Fibroblast of lung (primary cell): ENCODE results near the gene ACVR2A. TPM values are rescaled to one million over a fixed set of nuclear protein-coding genes. Genes with fewer than 3 reads are reported as not detected.

Source experiments
- DNase-seq, 2 donors: peaks; one replicate each; pipeline versions ENCODE4 v3.0.0 to v3.0.0-alpha.2; 2010; ENCODE audit warnings: low read depth in 2 of 2
- H2AFZ ChIP-seq: 2 replicates; pipeline ENCODE4 v1.5.1; 2012; ENCODE audit warnings: low read length, control low read depth, inconsistent platforms
- H3K27ac ChIP-seq: 2 replicates; pipeline ENCODE4 v1.5.1; 2011; ENCODE audit warnings: low read length, control low read depth; ENCODE audit not compliant: insufficient read depth
- H3K27me3 ChIP-seq: 2 replicates; pipeline ENCODE4 v1.5.1; 2011; ENCODE audit warnings: mild to moderate bottlenecking, low read length; ENCODE audit not compliant: control insufficient read depth, insufficient read depth
- H3K36me3 ChIP-seq: 2 replicates; pipeline ENCODE4 v1.5.1; 2011; ENCODE audit warnings: low read length; ENCODE audit not compliant: control insufficient read depth, insufficient read depth
- H3K4me1 ChIP-seq: 2 replicates; pipeline ENCODE4 v1.5.1; 2011; ENCODE audit warnings: low read length; ENCODE audit not compliant: control insufficient read depth, insufficient read depth; ENCODE audit errors: extremely low read depth
- H3K4me2 ChIP-seq: 2 replicates; pipeline ENCODE4 v1.5.1; 2011; ENCODE audit warnings: low read length, control low read depth; ENCODE audit not compliant: insufficient read depth; ENCODE audit errors: extremely low read depth
- H3K4me3 ChIP-seq, 4 experiments: fragments of 200-600 bp in 1 of 4; sonication (generic) in 1 of 4; replicated peaks in 1 of 4; 2 replicates each; pipeline ENCODE4 v1.5.1; 2011 to 2016; ENCODE audit warnings: low read length in 4 of 4, low read depth in 3 of 4, mild to moderate bottlenecking in 3 of 4, control low read depth in 2 of 4, inconsistent platforms in 1 of 4, mixed read lengths in 1 of 4; ENCODE audit not compliant: insufficient read depth in 1 of 4; ENCODE audit errors: control extremely low read depth in 1 of 4
- H3K79me2 ChIP-seq: 2 replicates; pipeline ENCODE4 v1.5.1; 2012; ENCODE audit warnings: mild to moderate bottlenecking, low read length, inconsistent platforms; ENCODE audit not compliant: control insufficient read depth, insufficient read depth
- H3K9ac ChIP-seq: 2 replicates; pipeline ENCODE4 v1.5.1; 2011; ENCODE audit warnings: mild to moderate bottlenecking, low read length, control low read depth; ENCODE audit not compliant: insufficient read depth
- H3K9me3 ChIP-seq: 2 replicates; pipeline ENCODE4 v1.5.1; 2012; ENCODE audit warnings: low read depth, low read length; ENCODE audit not compliant: control insufficient read depth, insufficient read depth
- H4K20me1 ChIP-seq: 2 replicates; pipeline ENCODE4 v1.5.1; 2011; ENCODE audit warnings: low read length; ENCODE audit not compliant: control insufficient read depth, insufficient read depth; ENCODE audit errors: extremely low read depth
- EZH2 ChIP-seq: IDR thresholded peaks from 2 replicates; pipeline ENCODE4 v1.5.1; 2012; ENCODE audit warnings: low read length, control low read depth, mild to moderate bottlenecking; ENCODE audit errors: missing control alignments
- polyA plus RNA-seq, 2 donors: library from polyadenylated mRNA; depleted of rRNA in 1 of 2; stranded (reverse) in 1 of 2; unstranded in 1 of 2; fragments of >200 nt; gene quantifications; 2 replicates each; pipeline ENCODE4 v1.2.1, GENCODE V29; 2011 to 2012; ENCODE audit warnings: missing spikeins in 1 of 2
- total RNA-seq: library from RNA; depleted of rRNA; stranded (reverse); fragments of >200 nt; gene quantifications from 2 replicates; pipeline ENCODE4 v1.2.1, GENCODE V29; 2014
- TF ChIP-seq, protein P1 (sequence below), 2 donors: IDR thresholded peaks in 1 of 2; conservative IDR thresholded peaks in 1 of 2; 1 replicate in 1 of 2; 2 replicates in 1 of 2; pipeline ENCODE4 v1.5.1; 2011 to 2012; ENCODE audit warnings: low read length in 2 of 2, control low read depth in 1 of 2, inconsistent platforms in 1 of 2, low read depth in 1 of 2, mild to moderate bottlenecking in 1 of 2

ACVR2A gene
- total and polyA plus RNA-seq, 2 donors (not counting 1 experiment from before 2014, with no cell fraction given) = 8.9 to 9.8 TPM

DNA sequence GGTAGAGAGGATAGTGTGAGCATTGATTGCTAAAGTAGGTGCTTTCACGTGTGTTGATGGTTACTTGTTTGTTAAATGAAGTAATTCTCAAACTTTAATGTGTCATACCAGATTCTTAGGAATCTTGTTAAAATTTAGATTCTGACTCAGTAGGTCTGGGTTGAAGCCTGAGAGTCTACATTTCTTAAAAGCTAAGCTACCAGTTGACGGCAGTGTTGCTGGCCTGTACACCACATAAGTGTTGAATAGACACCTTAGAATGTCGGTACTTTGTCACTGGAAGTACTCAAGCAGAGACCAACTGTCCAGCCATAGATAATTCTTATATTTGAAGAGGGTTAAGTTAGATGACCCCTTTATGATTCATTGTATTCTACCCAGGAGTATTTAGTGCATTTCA lies 79.8 kb downstream of the ACVR2A start:
- H3K79me2 ChIP-seq = no peaks in the 10 kb centered on the region

GRCh38 chr2:147925886-147926285 lies 81.1 kb downstream of the ACVR2A start:
- H3K4me2 ChIP-seq = no peak overlapping the region
- no peak overlapping the region for H3K9ac ChIP-seq
- no peak overlapping the region for H3K4me3 ChIP-seq
- peaks cover 2% of the 10 kb centered on the region for H4K20me1 ChIP-seq
- TF ChIP-seq, protein P1, sequence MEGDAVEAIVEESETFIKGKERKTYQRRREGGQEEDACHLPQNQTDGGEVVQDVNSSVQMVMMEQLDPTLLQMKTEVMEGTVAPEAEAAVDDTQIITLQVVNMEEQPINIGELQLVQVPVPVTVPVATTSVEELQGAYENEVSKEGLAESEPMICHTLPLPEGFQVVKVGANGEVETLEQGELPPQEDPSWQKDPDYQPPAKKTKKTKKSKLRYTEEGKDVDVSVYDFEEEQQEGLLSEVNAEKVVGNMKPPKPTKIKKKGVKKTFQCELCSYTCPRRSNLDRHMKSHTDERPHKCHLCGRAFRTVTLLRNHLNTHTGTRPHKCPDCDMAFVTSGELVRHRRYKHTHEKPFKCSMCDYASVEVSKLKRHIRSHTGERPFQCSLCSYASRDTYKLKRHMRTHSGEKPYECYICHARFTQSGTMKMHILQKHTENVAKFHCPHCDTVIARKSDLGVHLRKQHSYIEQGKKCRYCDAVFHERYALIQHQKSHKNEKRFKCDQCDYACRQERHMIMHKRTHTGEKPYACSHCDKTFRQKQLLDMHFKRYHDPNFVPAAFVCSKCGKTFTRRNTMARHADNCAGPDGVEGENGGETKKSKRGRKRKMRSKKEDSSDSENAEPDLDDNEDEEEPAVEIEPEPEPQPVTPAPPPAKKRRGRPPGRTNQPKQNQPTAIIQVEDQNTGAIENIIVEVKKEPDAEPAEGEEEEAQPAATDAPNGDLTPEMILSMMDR (conservative IDR thresholded peaks at IDR 0.05 in 1 of 2, IDR thresholded peaks at IDR 0.05 in 1 of 2; ENCODE audit: low read depth in 1 of 2, low read length in 2 of 2) = no peak
- no peak for TF ChIP-seq EZH2
- H3K4me1 ChIP-seq = no peaks in the 10 kb centered on the region
- peak in 1 of 2 donors; percentile 17 for DNase-seq
- no peaks in the 10 kb centered on the region for H3K27me3 ChIP-seq
- no peak overlapping the region for H2AFZ ChIP-seq
- H3K79me2 ChIP-seq = no peaks in the 10 kb centered on the region
- H3K36me3 ChIP-seq = no peaks in the 10 kb centered on the region
- H3K27ac ChIP-seq = no peak overlapping the region
- no peaks in the 10 kb centered on the region for H3K9me3 ChIP-seq

More for the DNA sequence above, 79.8 kb downstream of the ACVR2A start:
- DNase-seq = no peak
- H3K9ac ChIP-seq = no peak overlapping the region
- H3K4me1 ChIP-seq = no peaks in the 10 kb centered on the region
- H3K36me3 ChIP-seq = no peaks in the 10 kb centered on the region
- H3K27ac ChIP-seq = no peak overlapping the region
- peaks cover 2% of the 10 kb centered on the region for H4K20me1 ChIP-seq
- no peak overlapping the region for H3K4me3 ChIP-seq
- TF ChIP-seq EZH2 = no peak
- TF ChIP-seq, protein P1 (conservative IDR thresholded peaks at IDR 0.05 in 1 of 2, IDR thresholded peaks at IDR 0.05 in 1 of 2; ENCODE audit: low read depth in 1 of 2, low read length in 2 of 2) = no peak
- H3K9me3 ChIP-seq = no peaks in the 10 kb centered on the region
- no peak overlapping the region for H3K4me2 ChIP-seq
- H2AFZ ChIP-seq = no peak overlapping the region
- H3K27me3 ChIP-seq = no peaks in the 10 kb centered on the region

- H3K27me3 ChIP-seq = no peaks in the 10 kb centered on the region
- H3K9ac ChIP-seq = no peak overlapping the region
- H2AFZ ChIP-seq = no peak overlapping the region
- no peak overlapping the region for H3K4me3 ChIP-seq
- no peaks in the 10 kb centered on the region for H3K9me3 ChIP-seq
- no peak overlapping the region for H3K27ac ChIP-seq
- no peaks in the 10 kb centered on the region for H3K4me1 ChIP-seq
- no peak for DNase-seq
- TF ChIP-seq, protein P1 (conservative IDR thresholded peaks at IDR 0.05 in 1 of 2, IDR thresholded peaks at IDR 0.05 in 1 of 2; ENCODE audit: low read depth in 1 of 2, low read length in 2 of 2) = no peak
- TF ChIP-seq EZH2 = no peak
- H3K36me3 ChIP-seq = no peaks in the 10 kb centered on the region
- H4K20me1 ChIP-seq = peaks cover 1% of the 10 kb centered on the region
- no peak overlapping the region for H3K4me2 ChIP-seq
- H3K79me2 ChIP-seq = no peaks in the 10 kb centered on the region
Observed at GRCh38 chr2:147927053-147927588, 82.3 kb downstream of the ACVR2A start.
